ENCODE data around the gene YJEFN3.

Gene YJEFN3

GRCh38 chr19:19528721-19529490 is at the start of gene YJEFN3:
YJEFN3 (plus strand) TSS chr19:19528911; CDS start chr19:19528933, 22 bp downstream.
- in situ Hi-C loops (cut with MboI; ENCODE audit: low sequenced_read_pairs): loop anchor here (25.0 kb wide), 1 partner anchor 433 kb away; no protein-coding TSS in a partner anchor
- Histone ChIP-seq H3K4me3 (no peak within 1 kb of the TSS), H3K9me3 (no peaks in the 10 kb centered on the region), H3K4me1 (no peaks in the 10 kb centered on the region), H3K27me3 (ENCODE audit: low read depth) (no peaks in the 10 kb centered on the region), H3K36me3 (replicated peaks) (peaks cover 21% of the 10 kb centered on the region)
- no peak for DNase-seq (ENCODE audit: low spot score in 2 of 2)

- in situ Hi-C loops (cut with MboI; ENCODE audit: low sequenced_read_pairs): no loop called here
- H3K36me3 ChIP-seq (replicated peaks): peaks cover 34% of the 10 kb centered on the region
Measured at GRCh38 chr19:19480688-19481087, 48.0 kb upstream of the YJEFN3 start.

GRCh38 chr19:19482809-19483596 is 45.7 kb upstream of the YJEFN3 start:
- no peaks in the 10 kb centered on the region for H3K9me3 ChIP-seq
- H3K4me1 ChIP-seq: peaks cover 2% of the 10 kb centered on the region
- H3K27me3 ChIP-seq (ENCODE audit: low read depth): no peaks in the 10 kb centered on the region
- no peak for DNase-seq (ENCODE audit: low spot score in 2 of 2)
- H3K36me3 ChIP-seq (replicated peaks): peaks cover 31% of the 10 kb centered on the region
- in situ Hi-C loops (cut with MboI; ENCODE audit: low sequenced_read_pairs): no loop called here
- H3K4me3 ChIP-seq: no peak overlapping the region

More at GRCh38 chr19:19480688-19481087, 48.0 kb upstream of the YJEFN3 start:
- DNase-seq (ENCODE audit: low spot score in 2 of 2): no peak
- Histone ChIP-seq H3K27me3 (ENCODE audit: low read depth) (no peaks in the 10 kb centered on the region), H3K4me3 (no peak overlapping the region), H3K4me1 (peaks cover 2% of the 10 kb centered on the region), H3K9me3 (no peaks in the 10 kb centered on the region)

- Histone ChIP-seq H3K27me3 (ENCODE audit: low read depth) (no peaks in the 10 kb centered on the region), H3K4me3 (no peak overlapping the region), H3K4me1 (peaks cover 14% of the 10 kb centered on the region), H3K9me3 (no peaks in the 10 kb centered on the region), H3K36me3 (replicated peaks) (peaks cover 25% of the 10 kb centered on the region)
- DNase-seq (ENCODE audit: low spot score in 2 of 2): no peak
- in situ Hi-C loops (cut with MboI; ENCODE audit: low sequenced_read_pairs): no loop called here
Measured at GRCh38 chr19:19485161-19485997, 43.3 kb upstream of the YJEFN3 start.

GRCh38 chr19:19485998-19486290 is 42.8 kb upstream of the YJEFN3 start:
- Histone ChIP-seq H3K9me3 (no peaks in the 10 kb centered on the region), H3K36me3 (replicated peaks) (peaks cover 26% of the 10 kb centered on the region)
- in situ Hi-C loops (cut with MboI; ENCODE audit: low sequenced_read_pairs): no loop called here

GRCh38 chr19:19486343-19487076 is 42.2 kb upstream of the YJEFN3 start:
- Histone ChIP-seq H3K4me1 (peaks cover 14% of the 10 kb centered on the region), H3K36me3 (replicated peaks) (peaks cover 25% of the 10 kb centered on the region), H3K4me3 (no peak overlapping the region), H3K27me3 (ENCODE audit: low read depth) (no peaks in the 10 kb centered on the region), H3K9me3 (no peaks in the 10 kb centered on the region)
- in situ Hi-C loops (cut with MboI; ENCODE audit: low sequenced_read_pairs): no loop called here
- no peak for DNase-seq (ENCODE audit: low spot score in 2 of 2)

More at GRCh38 chr19:19485998-19486290, 42.8 kb upstream of the YJEFN3 start:
- Histone ChIP-seq H3K27me3 (ENCODE audit: low read depth) (no peaks in the 10 kb centered on the region), H3K4me1 (peaks cover 14% of the 10 kb centered on the region), H3K4me3 (no peak overlapping the region)
- DNase-seq (ENCODE audit: low spot score in 2 of 2): no peak

- Histone ChIP-seq H3K4me3 (no peak overlapping the region), H3K27me3 (ENCODE audit: low read depth) (no peaks in the 10 kb centered on the region), H3K4me1 (peaks cover 14% of the 10 kb centered on the region), H3K36me3 (replicated peaks) (peaks cover 29% of the 10 kb centered on the region), H3K9me3 (no peaks in the 10 kb centered on the region)
- no peak for DNase-seq (ENCODE audit: low spot score in 2 of 2)
- in situ Hi-C loops (cut with MboI; ENCODE audit: low sequenced_read_pairs): no loop called here
Measured at GRCh38 chr19:19487077-19487949, 41.4 kb upstream of the YJEFN3 start.

- in situ Hi-C loops (cut with MboI; ENCODE audit: low sequenced_read_pairs): no loop called here
- DNase-seq (ENCODE audit: low spot score in 2 of 2): no peak
- peaks cover 30% of the 10 kb centered on the region for H3K36me3 ChIP-seq (replicated peaks)
- peaks cover 14% of the 10 kb centered on the region for H3K4me1 ChIP-seq
- no peaks in the 10 kb centered on the region for H3K27me3 ChIP-seq (ENCODE audit: low read depth)
- no peaks in the 10 kb centered on the region for H3K9me3 ChIP-seq
- H3K4me3 ChIP-seq: no peak overlapping the region
Measured at GRCh38 chr19:19487950-19488874, 40.5 kb upstream of the YJEFN3 start.

- H3K36me3 ChIP-seq (replicated peaks): peaks cover 36% of the 10 kb centered on the region
- H3K4me3 ChIP-seq: no peak overlapping the region
- H3K27me3 ChIP-seq (ENCODE audit: low read depth): no peaks in the 10 kb centered on the region
- in situ Hi-C loops (cut with MboI; ENCODE audit: low sequenced_read_pairs): no loop called here
- H3K4me1 ChIP-seq: peaks cover 14% of the 10 kb centered on the region
- no peaks in the 10 kb centered on the region for H3K9me3 ChIP-seq
- peak; percentile 77 to 86 for DNase-seq (ENCODE audit: low spot score in 2 of 2)
Measured at GRCh38 chr19:19488875-19489690, 39.6 kb upstream of the YJEFN3 start.

GRCh38 chr19:19489804-19490204 is 38.9 kb upstream of the YJEFN3 start:
- peaks cover 43% of the 10 kb centered on the region for H3K36me3 ChIP-seq (replicated peaks)
- no peak overlapping the region for H3K4me3 ChIP-seq
- in situ Hi-C loops (cut with MboI; ENCODE audit: low sequenced_read_pairs): loop anchor here (5.0 kb wide), 1 partner anchor 128 kb away; no protein-coding TSS in a partner anchor
- H3K4me1 ChIP-seq: peaks cover 14% of the 10 kb centered on the region
- no peak for DNase-seq (ENCODE audit: low spot score in 2 of 2)
- H3K9me3 ChIP-seq: no peaks in the 10 kb centered on the region
- H3K27me3 ChIP-seq (ENCODE audit: low read depth): no peaks in the 10 kb centered on the region

Data from HAP-1 (cell line).